GM18508 (cell line): ENCODE data around the gene THBS4.

ENCODE experiments used
- ATAC-seq: cut with Tn5 transposase; IDR thresholded peaks from one replicate; pipeline ENCODE4 v1.9.1; 2021; ENCODE audit warnings: moderate number of reproducible peaks; ENCODE audit not compliant: insufficient read depth, unreplicated experiment

Gene THBS4

GRCh38 chr5:80034962-80035821, at the start of gene THBS4:
THBS4 (plus strand) TSS chr5:80035348; CDS start chr5:80035538, 190 bp downstream.
- ATAC-seq, result no peak

DNA sequence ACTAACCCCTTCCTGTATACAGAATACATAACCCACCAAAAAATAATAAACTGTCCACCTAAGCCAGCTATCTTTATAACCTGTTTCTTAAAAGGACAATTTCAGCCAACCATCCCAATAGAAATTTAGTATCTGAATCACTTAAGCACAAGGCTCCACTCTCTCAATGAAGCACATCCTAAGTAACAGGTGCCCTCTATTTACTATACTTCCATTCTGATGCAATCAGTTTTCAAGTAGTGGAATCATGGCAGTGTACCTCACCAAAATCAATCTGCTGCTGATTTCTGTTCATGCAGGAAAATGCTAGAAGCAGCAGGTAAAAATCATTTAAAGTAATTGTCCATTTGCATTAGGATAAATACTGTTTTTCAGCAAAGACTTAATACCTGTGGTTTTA, 48.9 kb upstream of the THBS4 start:
- ATAC-seq, result no peak

GRCh38 chr5:79990205-79990597, 44.9 kb upstream of the THBS4 start:
- peak; percentile 47 for ATAC-seq

DNA sequence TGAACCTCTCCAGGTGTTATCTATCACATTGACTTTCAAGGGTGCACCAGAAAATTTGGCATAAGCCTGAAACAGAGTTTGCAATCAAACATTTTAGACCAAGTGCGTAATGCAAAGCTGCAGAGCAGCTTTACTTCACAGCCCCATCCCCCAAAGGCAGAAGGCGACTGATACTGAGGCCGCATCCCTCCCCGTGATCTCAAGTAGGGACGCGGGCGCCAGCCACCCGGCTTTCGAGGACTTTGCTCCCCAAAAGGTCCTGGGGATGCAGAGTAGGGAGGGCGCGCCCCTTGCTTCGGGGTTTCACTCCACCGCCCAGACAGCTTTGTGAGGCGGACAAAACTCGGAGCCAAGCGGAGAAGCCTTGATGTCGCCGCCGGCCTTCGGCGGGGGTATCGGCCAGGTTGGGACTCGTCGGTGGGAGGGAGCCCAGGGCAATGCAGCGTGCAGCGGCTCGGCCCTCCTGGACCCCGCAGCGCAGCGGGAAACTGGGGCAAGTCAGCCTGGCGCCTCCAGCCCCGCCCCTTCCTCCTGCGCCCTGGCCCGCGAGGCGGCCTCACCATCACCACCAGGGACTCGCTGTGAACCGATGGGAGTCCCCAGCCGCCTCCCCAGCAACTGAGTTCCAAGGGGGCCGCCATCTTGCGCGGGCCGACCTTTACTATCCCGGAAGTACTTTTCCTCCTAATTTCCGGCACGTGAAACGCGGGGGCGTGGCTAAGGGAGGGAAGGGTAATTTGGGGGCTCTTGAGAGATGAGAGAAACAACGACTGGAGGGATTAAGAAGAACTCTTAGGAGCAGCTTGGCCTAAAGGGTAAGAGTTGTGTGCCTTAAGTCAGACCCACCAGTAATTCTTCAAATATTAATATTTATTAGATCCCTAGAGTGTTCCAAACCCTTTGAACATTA, 44.3 kb upstream of the THBS4 start, which contains the start of gene MTX3:
TSS of gene MTX3 (minus strand) at position 665 of the 910 bp plus-strand sequence. CDS start at position 641, 24 bp downstream.
- peak; percentile 69 for ATAC-seq

GRCh38 chr5:79992891-79993657, 42.1 kb upstream of the THBS4 start:
- no peak for ATAC-seq

GRCh38 chr5:79999722-80000121, 35.4 kb upstream of the THBS4 start:
- no peak for ATAC-seq

GRCh38 chr5:80002677-80003076, 32.5 kb upstream of the THBS4 start:
- no peak for ATAC-seq

- no peak for ATAC-seq
These were observed 26.0 kb upstream of the THBS4 start for GRCh38 chr5:80008995-80009765.

DNA sequence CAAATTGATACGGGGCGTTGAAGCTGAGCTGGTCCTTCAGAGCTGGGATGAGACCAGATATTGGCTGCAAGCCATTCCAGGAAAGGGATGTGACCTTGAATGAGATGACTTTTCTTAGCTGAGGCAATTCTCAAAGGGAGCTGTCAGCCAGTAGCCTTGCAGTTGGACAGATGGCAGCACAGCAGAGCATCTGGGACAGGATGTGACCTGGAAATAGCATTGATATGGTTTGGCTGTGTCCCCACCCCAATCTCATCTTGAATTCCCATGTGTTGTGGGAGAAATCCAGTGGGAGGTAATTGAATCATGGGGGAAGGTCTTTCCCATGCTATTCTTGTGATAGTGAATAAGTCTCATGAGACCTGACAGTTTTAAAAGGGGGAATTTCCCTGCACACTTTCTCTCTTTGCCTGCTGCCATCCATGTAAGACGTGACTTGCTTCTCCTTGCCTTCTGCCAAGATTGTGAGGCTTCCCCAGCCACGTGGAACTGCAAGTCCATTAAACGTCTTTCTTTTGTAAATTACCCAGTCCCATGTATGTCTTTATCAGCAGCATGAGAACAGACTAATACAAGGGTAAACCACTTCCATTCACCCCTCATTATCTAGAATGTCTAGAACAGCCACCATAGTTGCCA, 24.3 kb upstream of the THBS4 start:
- no peak for ATAC-seq

- ATAC-seq, result no peak
These were observed 10.1 kb upstream of the THBS4 start for GRCh38 chr5:80025069-80025468.

- no peak for ATAC-seq
These were observed 8.3 kb upstream of the THBS4 start for GRCh38 chr5:80026841-80027240.

DNA sequence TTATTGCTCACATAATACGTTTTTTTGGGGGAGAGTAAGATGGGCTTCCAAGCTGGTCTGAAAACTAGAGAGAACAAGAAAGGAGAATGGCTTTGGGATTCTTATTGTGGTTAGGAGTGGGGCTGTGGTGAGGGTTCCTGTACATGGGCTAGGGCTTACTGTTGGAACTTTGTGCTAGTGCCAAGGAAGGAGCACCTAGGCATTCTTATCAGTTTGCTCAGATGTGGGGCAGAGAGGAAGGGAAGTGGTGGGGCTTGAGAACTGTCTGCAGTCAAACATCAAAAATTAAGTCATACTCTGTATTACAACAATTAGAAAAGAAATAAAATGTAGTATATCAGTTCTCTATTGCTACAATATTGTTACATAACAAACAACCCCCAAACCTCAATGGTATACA, 4.0 kb upstream of the THBS4 start:
- ATAC-seq, result no peak

GRCh38 chr5:80033513-80033912, 1.6 kb upstream of the THBS4 start:
- no peak for ATAC-seq

- ATAC-seq, result no peak
These were observed 589 bp upstream of the THBS4 start for GRCh38 chr5:80034559-80034958.

GRCh38 chr5:80035839-80036238, 691 bp downstream of the THBS4 start:
- ATAC-seq, result no peak

- ATAC-seq, result no peak
These were observed 1.5 kb downstream of the THBS4 start for GRCh38 chr5:80036615-80037014.

GRCh38 chr5:80037366-80037765, 2.2 kb downstream of the THBS4 start:
- ATAC-seq, result no peak

DNA sequence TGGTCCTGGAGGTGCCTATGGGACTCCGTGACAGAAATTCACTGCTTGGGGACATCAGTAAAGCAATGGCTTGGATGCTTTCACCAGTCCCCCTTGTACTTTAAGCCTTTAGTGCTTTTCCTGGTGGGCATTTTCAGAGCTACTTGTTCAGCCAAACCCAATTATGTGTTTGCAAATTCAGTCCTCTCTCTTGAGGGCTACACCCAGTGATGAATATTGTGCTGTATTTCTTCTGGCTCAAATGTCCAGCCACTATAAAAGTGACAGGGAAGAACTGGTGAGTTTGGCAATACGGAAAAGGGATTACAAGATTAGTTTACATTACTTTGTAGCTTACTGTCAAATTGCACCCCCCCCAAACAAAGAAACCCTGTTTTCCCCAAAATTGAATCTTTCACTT, 4.5 kb downstream of the THBS4 start:
- ATAC-seq, result no peak

- ATAC-seq, result no peak
These were observed 6.4 kb downstream of the THBS4 start for GRCh38 chr5:80041527-80041926.
